ENCODE measurements around the gene ASAP3. TPM values are rescaled to one million over a fixed set of nuclear protein-coding genes. Genes with fewer than 3 reads are reported as not detected.

Gene ASAP3
- polyA plus RNA-seq, 12 donors: 28.5 to 64.5 (median 51.3) TPM; not detected in 1

DNA sequence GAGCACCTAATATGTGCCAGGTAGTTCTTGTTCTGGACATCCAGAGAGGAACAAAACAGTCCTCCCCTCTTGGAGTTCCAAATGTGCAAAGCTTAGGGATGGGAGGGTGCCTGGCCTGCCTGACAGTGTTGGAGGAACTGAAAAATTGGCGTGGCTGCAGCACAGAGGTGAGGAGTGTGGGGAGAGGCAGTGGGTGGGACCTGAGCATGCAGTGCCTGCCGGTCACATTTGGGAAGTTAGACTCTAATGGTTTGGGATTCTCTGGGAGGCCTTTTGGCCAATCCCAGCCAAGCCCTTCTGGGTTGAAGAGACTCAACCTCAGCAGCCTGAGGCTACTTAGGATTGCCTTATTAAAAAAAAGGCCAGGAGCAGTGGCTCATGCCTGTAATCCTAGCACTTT, 57.2 kb downstream of the ASAP3 start:
- DNase-seq: no peak

DNA sequence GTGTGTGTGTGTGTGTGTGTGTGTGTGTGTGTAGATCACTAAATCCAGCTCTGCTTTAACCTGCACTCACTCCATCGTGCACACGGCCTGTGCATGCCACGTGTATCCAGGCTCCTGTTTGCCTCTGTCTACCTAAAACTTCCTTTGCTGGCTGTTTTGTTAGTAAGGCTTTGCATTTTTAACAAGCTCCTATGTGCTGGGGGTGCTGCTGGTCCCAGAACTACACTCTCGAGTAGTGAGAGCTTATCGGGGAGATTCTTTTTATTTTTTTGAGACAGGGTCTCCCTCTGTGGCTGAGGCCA, 58.8 kb downstream of the ASAP3 start:
- no peak for DNase-seq

DNA sequence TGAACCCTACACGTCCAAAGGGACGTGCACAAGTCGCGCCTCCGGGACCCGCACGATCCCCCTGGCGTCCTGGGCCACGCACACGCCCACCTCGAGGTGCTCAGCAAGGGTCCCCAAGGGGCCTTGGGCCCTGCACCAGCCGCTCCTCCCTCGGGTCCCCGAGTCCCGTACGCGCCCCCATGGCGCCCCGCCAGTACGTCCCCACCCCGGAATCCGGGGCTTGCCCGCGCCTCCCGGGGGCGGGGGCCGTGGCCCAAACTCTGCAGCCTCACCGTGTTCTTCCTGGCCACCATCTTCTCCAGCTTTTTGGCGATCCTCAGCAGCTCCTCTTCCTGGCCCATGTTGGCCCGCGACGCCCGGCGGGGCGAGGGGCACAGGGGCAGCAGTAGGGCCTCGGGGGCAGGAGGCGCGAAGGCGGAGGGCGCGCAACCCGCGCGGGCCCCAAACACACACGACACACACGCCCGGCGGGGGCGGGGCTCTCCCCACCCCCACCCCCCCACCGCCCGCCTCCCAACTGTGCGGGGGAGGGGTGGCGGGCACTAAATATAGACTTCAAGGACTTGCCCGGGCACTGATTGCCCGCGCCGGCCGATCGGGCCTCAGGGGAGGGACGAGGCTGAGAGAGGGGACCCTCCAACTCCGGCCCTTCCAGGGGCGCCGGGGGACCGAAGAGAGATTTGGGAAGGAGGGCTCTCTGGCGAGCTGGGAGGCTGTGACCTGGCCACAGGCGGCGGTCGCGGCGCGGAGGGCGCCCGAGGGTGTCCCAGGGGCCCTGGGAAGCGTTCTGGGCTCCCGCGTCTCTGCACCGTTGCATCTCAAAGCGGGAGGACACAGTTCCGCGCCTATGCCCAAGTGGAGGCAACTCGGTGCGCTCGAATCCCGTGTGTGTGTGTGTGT, 59.4 kb downstream of the ASAP3 start, which contains the start of gene TCEA3:
Gene TCEA3 (minus strand): TSS at position 456 of the 900 bp plus-strand sequence. CDS start 115 bp downstream, at position 341.
- peak; percentile 40 for DNase-seq

DNA sequence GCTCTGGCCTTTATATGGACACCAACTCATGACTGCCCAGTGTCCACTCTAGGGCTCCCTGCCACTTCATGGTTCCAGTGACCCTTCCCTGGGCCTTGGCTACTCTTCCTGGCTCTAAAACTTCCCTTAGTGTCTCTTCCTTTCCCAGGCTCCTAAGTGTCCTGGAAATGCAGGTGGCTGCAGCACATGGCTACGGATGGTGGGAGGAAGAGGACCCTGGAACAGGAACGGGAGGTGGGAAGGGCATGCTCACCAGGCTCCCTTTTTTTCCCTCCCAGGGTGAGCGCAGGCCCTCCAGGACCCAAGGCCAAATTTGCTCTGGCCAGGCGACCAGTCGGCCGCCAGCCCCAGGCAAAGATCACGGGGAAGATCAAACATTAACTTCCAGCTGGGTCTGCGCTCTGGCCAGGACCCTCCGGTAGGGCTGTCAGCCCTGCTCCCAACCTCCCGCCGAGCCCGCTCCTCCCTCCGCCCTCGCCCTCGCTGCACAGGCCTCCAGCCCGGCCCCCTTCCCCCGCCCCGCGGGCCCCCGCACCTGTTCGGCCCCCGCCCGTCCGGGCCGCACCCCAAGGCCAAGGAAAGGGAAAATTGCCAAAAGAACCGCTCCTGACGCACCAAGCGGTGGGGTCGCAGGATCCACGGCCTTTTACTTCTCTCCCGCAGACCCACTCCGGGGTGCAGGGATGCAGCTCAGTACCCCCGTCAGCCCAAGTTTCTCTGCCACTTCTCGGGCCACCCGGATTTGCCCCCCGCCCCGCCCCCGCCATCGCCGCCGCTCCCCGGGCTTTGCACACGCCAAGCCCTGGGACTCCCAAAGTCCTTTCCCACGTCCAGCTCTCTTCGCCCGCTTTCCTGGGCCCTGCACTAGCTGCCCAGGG, 60.3 kb downstream of the ASAP3 start:
- peak; percentile 51 for DNase-seq

DNA sequence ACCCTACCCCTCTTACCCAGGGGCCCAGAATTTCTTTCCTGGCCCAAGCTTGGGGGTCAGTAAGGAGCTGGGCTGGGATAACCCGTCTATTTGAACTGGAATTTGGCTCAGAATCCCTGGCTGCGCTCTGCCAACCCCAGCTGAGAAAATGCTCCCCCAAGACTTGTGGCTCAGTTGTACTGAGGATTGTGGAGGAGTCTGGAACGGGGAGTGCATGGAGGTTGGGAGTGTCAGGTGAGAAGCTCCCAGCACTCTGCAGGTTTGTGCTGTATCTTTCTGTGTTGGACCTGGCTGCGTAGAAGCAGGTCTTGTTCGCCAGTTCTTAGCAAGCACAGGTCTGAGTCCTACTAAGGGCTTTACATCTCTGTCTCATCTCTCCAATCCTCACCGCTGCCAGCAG, 61.0 kb downstream of the ASAP3 start:
- DNase-seq: peak; percentile 40

DNA sequence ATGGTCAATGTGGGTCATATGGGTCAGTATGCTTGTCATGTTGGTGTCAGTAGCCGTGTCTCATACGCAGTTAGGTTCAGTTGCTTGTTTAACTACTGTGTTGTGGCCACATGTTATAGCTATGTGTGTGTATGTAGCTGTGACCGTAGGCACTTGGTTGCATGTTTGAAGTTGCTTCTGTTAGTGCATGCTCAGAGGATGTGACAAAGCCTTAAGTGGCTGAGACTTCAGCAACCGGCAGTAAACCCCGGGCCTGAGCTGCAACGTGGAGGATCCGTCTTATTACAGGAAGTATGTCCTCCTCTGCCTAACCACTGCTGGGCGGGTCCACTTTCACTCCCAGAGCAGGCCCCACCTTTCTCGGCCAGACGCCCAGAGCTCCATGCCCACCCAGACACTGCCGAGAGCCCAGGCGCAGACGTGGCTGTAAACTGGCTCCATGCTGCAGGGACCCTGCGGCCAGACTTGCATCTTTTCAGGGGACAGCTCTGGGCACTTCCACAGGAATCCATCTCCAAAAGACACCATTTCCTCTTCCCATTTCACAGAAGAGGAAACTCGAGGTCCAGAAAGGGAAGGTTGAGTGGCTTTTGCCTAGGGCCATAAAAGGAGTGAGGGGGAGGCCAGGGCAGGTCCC, 61.6 kb downstream of the ASAP3 start:
- DNase-seq: peak; percentile 84

DNA sequence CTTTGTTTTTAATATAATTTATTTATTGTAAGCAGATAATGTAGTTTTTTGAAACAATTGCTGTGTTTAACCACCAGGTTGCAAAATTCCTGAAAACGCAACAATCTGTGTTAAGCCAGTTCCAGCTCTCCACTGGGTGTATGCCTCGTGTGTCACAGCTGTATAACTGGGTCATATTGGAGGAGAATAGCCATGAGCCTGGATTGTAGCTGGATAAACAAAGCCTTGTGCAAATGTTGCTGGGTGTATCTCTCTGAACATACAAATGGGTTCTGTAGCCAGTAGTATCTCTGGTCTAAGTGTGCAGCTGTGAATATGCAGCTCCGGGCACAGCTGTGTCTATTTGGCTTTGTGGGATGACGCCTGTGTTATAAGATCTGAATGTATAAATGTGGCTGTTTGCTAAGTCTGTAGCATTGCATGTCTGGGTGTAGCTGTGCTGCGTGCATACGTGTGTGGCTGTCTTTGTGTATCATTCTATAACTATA, 62.2 kb downstream of the ASAP3 start:
- DNase-seq: peak; percentile 80

DNA sequence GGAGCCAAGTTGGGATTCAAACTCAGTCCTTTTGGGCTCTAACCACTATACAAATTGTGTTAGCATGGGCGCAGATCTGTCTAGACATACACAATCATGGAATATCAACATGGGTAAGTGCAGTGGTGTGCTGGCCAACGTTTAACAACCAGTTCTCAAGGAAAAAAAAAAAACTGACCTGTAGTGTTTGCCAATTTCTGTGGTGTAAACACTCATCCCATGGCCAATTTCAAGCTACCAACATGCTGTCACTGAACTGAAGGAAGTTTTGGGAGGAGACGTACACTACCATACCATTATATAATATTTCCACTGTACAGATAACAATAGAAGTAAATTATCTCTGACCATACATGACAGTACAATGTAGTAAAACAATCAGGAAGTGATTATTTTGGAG, 62.6 kb downstream of the ASAP3 start:
- DNase-seq: no peak

DNA sequence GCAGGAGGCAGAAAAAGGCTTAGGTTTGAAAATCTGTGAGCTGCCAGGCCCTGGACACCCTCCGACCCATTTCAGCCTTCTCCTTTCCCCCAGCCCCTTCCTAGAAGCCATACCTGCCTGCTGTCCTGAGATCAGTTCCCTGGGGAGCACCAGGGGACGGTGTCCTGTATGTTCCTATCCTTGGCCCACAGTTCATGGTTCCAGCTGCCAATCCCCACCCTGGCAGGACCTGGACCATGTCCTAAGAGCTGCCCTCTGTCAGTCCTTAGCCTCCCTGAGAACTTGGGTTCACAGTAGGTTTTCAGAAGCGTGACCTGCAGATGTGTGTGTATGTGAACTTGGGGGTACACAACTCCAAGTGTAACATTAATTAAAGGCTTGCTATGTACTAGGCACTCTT, 63.2 kb downstream of the ASAP3 start:
- DNase-seq: no peak

DNA sequence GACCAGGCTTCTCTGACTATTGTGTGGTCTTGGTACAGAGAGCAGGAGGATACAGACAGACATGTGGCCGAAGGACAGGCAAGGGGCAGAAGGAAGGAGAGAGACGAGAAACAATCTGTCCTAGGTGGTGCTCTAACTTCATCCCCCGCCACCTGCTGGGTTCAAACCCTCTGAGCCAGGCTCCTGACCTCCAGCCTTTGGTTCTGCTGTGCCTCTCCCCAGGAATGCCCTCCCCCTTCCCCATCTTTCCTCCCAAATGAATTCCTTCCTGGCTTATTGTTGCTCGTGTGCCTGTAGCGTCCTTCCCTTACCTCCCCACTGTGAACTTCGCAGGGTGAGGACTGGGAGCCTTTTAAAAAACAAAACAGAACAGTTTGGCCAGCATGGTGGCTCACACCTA, 64.8 kb downstream of the ASAP3 start:
- DNase-seq: no peak

DNA sequence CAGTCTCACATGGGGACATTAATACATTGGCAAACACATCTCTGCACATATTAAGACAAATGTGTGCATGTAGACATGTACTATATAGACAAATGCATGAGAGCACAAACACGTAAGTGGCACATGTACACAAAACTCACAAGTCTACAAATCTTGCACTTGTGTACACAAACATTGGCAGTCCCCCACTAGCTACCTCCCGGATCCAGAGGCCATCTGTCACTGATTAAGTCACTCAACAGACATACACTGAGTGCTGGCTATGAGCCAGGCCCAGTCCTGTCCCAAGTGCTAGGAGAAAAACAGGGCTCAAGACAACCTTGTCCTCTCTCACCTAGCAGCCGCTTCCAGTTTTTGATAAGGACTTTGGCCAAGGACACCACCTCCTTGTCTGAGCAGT, 66.4 kb downstream of the ASAP3 start:
- peak; percentile 49 for DNase-seq

DNA sequence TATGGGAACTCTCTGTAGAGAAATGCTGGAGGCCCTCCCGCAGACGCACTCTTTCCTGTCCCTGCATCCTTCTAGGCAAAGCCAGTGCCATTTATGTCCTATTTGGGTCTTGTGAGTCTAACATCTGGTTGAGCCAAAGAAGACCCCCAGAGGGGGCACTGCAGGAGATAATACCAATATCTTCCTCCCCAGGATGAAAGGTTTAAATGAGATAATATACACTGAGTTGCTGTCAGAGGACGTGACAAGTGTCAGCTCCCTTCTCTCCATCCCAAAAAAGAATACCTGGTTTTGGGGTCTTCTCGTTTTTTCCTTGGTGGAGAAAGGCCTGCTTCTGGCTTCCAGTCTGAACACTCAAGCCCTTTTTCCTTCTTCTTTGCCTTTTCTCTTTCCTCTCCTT, 67.0 kb downstream of the ASAP3 start:
- no peak for DNase-seq

DNA sequence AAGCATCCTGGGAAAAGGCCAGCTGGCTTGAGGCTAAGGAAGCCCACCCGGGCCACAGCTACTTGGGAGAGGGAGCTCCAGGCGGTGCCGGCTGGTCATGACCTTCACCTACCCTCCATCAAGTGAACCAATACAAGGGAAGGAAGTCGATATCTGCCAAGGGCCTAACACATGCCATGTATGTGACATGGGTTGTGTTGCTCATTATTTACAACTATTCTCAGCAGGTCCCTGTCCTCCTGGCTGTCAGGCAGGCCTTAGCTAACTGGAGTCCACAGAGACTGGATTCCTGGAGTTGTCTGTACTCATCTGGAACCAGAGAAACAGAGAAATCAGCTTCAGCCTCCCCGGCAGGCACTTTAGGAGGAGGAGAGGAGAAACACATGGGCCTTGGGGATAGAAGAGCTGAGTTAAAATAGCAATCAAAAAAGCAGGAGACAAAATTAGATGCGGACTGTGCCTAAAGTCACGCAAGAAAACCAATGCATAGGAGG, 75.1 kb downstream of the ASAP3 start:
- DNase-seq: no peak

DNA sequence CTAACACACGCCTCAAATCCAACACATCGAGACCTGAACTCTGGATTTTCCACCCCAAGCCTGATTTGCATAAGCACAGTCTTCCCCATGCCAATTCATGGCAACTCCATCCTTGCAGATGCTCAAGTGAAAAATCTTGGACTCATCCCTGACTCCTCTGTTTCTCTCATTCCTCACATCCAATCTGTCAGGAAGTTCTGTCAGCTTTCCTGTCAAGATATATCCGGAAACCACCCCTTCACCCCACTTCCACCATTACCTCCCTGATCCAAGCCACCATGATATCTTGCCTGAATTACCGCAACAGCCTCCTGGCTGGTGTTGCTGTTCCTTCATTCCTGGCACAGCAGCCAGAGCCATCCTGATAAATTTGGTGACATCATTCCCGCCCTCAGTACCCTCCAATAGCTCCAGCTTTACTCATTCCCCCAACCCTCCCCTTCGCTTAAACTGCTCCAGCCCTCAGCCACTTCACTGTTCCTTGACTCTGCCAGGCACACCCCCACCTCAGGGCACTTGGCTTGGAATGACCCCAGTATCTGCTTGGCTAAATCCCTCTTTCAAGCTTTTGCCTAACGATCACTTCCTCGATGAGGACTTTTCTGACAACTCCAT, 76.9 kb downstream of the ASAP3 start:
- DNase-seq: no peak

DNA sequence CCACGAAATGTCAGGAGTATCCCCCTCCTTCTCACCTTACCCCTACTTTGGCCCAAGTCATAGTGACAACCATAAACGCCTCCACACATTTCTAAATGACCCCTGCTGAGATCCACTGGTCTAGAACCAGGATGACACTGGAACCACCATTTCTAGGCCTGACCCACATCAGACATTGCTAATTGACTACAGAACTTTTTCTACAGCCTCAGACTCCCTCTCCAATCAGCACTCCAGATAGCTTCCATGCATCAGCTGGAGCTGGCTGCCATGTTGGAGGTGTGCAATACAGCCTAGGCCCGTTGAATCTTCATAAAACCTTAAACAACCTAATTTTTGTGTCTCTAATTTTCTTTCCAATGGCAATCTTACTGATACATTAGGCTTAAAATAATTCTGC, 78.0 kb downstream of the ASAP3 start:
- no peak for DNase-seq

DNA sequence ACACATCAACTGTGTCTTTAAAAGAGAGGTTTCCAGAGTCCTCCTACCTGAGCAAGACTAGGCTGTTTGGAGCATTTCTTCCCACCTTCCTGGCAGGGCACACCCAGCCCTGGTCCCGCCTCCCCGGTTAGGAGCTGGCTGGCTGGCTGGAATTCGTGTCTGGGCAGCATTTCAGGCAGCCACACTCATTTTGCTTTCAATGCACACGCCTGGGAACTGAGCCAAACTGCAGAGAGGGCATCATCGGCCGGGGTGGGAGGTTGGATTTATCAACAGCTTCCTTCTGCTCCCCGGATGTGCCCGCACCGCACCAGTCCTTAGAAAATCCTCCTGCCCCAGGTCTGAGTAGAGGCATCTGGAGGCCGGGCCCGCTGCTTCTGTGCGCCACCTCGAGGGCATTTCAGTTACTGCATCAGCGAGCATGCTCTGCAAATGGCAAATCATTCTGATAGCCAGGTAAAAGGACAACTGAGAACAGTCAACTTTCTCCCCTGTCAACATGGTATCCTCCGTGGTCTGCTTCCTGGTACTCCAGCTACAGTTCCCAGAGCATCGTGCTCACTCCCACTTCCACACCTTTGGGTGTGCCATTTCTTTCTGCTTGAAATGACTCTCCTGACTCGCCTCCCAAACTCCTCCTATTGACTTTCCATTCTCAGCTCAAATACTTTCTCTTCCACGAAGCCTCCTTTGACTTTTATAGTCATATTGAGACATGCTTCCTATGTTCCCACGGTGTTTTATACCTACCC, 80.1 kb downstream of the ASAP3 start:
- DNase-seq: peak; percentile 81

DNA sequence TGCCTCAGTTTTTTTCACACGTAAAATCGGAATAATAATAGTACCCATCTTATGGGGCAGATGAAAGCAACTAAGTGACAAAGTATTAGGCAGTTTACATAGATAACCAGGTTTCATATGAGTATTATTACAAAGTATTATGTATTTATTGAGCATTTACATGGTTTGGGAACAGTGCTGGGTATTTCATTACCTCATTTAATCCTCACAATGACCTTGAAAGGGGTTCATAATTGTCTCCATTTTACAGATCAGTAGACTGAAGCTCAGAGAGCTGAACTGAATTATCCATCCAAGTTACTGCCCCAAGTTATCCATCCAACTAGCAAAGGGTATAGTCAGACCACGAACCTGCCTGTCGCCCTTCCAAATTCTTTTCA, 80.6 kb downstream of the ASAP3 start:
- DNase-seq: no peak

DNA sequence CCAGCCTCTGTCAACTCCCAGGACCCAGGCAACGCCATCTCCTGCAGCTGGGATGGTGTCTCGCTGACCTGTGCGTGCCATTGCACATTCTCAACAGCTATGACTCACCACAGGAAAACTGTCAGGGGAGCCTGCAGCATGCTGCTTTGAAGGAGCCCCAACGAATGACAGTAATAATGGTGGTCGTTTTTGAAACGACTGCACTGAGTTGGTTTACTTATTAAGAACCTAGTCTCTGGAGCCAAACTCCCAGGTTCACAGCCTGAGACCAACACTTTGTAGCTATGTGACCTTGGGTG, 81.0 kb downstream of the ASAP3 start:
- DNase-seq: no peak

DNA sequence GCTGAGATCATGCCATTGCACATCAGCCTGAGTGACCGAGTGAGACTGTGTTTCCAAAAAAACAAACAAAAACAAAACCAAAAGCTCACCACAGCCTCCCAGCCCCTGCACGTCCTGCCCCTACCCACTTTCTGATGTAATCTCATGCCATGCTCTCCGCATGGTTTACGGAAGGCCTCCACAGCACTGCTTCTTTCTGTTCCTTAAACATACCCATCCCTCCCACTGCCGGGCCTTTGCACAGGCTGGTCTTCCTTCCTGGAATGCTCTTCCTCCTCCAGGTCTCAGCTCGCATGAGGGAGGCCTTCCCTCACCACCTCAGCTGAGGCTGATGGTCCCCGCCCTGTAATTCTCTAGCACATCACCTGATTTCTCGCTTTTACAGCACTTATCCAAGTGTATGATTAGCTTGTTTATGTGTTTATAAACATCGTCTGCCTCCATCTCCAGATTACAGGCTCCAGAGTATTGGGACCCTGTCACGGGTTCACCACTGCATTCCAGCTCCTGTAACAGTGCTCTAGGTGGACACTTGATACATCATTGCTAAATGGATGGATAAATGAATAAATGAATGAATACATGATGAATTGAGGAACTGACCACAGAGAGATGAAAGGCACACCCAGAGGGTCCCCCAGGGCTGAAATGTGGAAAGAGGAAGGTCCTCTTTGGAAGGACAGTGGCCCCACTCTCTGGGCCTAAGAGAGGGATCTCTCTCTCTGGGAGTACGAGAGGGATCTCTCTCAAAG, 81.5 kb downstream of the ASAP3 start:
- DNase-seq: no peak

DNA sequence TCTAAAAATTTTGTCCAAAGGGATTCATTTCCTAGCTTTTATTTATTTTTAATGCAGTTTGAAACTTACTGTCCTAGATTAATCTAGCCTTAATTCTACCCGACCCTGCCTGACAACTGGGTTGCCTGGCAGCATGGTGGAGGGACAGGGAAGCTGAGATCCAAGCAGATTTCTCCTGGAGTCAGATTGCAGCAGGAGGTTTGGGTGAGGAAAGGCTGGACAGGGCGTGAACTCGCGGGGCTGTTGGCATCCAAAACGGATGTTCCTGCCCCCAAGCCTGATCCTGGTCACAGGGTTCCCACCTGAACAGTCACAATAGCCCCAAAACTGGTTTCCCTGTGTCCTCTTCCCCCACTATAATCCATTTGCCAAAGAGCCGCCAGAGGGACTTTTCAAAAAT, 82.7 kb downstream of the ASAP3 start:
- DNase-seq: no peak
